ENCODE results near the gene USP47. TPM values are rescaled to one million over a fixed set of nuclear protein-coding genes. Genes with fewer than 3 reads are reported as not detected.

The USP47 gene
- total RNA-seq, 2 experiments from 2014 or later: 38.2 to 42.5 TPM

DNA sequence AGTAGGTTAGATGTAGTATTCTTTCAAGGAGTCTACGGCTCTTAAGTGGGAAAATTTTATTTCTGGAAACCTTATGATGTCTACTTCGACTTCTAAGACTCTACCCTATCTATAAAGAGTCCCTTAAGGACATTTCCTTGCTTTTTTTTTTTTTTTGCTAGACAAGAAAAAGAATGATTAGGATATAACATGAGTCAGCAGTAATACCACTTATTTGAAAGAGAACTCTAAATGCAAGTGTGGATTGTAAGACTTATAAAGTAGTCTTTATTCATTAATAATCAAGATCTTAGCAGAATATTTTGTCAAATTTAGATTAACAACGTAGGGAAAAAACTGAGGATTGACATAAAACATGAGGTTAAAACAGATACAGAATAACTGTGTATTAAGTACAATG is 95.7 kb downstream of the USP47 start:
- Mint-ChIP-seq H3K9me3 (no peaks in the 10 kb centered on the region), H3K27me3 (no peaks in the 10 kb centered on the region), H3K36me3 (ENCODE audit: low read depth) (peaks cover 51% of the 10 kb centered on the region), H3K4me3 (no peak overlapping the region), H3K27ac (no peak overlapping the region), H3K4me1 (no peaks in the 10 kb centered on the region)
- POLR2A ChIA-PET: no interaction called here
- DNase-seq: no peak
- CTCF ChIA-PET: no interaction called here

DNA sequence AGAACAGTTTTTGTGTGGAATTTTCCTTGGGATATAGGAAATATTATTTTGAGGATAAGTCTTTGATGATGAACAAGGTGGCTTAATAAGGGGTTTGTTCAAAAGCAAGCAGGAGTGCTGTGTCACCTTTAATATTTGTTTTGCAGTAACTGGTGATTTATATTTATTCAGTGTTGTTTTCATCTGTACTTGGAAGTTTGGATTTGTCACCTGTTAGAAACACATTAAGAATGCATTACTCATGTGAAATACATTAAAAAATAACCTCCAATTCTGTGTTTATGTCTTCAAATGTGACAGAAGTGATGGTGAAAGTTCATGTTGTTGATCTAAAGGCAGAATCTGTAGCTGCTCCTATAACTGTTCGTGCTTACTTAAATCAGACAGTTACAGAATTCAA is 96.2 kb downstream of the USP47 start:
- H3K4me1 Mint-ChIP-seq: no peaks in the 10 kb centered on the region
- peaks cover 51% of the 10 kb centered on the region for H3K36me3 Mint-ChIP-seq (ENCODE audit: low read depth)
- no peaks in the 10 kb centered on the region for H3K9me3 Mint-ChIP-seq
- no peak overlapping the region for H3K4me3 Mint-ChIP-seq
- no peak for DNase-seq
- ChIA-PET POLR2A (no interaction called here), CTCF (no interaction called here)
- no peak overlapping the region for H3K27ac Mint-ChIP-seq
- H3K27me3 Mint-ChIP-seq: no peaks in the 10 kb centered on the region

DNA sequence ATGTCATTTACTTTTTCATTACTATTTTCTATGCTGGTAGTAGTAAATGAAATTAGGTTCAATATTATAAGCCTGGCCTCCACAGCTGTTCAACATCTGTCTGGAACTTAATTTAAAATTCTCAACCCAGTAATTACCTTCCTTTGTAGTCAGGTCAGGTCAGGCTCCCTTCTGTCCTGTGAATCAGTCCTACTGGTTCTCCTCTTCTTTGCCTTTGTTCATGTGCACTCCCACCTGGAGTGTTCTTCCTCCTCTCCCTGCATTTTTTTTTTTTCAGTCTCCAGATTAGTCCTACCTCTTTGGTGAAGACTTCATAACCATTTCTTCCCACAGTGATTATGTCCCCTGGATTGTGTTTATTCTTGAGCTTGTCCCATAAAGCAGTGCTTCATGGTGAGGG is 98.8 kb downstream of the USP47 start:
- Mint-ChIP-seq H3K9me3 (no peaks in the 10 kb centered on the region), H3K4me3 (no peak overlapping the region), H3K27me3 (no peaks in the 10 kb centered on the region), H3K27ac (no peak overlapping the region), H3K36me3 (ENCODE audit: low read depth) (peaks cover 37% of the 10 kb centered on the region), H3K4me1 (no peaks in the 10 kb centered on the region)
- ChIA-PET POLR2A (no interaction called here), CTCF (interaction anchor here (0.6 to 0.7 kb wide), 2 partner anchors 22 to 92 kb away, joined by 3 read pairs; no protein-coding TSS in a partner anchor)
- DNase-seq: no peak

DNA sequence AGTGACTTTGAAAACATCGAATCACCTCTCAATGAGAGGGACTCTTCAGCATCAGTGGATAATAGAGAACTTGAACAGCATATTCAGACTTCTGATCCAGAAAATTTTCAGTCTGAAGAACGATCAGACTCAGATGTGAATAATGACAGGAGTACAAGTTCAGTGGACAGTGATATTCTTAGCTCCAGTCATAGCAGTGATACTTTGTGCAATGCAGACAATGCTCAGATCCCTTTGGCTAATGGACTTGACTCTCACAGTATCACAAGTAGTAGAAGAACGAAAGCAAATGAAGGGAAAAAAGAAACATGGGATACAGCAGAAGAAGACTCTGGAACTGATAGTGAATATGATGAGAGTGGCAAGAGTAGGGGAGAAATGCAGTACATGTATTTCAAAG is 100.9 kb downstream of the USP47 start:
- Mint-ChIP-seq H3K27me3 (no peaks in the 10 kb centered on the region), H3K4me1 (no peaks in the 10 kb centered on the region), H3K27ac (no peak overlapping the region), H3K9me3 (no peaks in the 10 kb centered on the region), H3K36me3 (ENCODE audit: low read depth) (peaks cover 28% of the 10 kb centered on the region), H3K4me3 (no peak overlapping the region)
- no peak for DNase-seq
- ChIA-PET POLR2A (no interaction called here), CTCF (interaction anchor here (0.6 kb wide), 1 partner anchor 15 kb away, joined by 5 read pairs; no protein-coding TSS in a partner anchor)

DNA sequence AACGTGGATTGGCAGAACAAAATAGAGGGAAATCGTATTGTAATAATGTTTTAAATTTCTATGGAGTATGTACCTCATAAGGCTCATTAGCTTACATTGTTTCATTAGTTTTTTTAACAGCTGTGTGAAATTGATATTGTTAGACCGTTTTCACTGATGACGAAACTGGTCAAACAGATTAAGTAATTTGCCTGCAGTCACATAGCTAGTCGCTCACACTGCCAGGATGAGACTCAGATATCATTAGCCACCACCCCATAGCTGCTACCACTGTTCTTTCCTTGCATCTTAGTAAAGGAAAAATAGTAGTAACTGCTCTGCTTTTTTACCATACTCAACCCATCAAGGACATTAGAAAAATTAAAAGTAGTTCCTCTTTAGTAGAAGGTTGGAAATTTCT is 102.7 kb downstream of the USP47 start:
- no peak overlapping the region for H3K4me3 Mint-ChIP-seq
- POLR2A ChIA-PET: interaction anchor here (0.7 kb wide), 1 partner anchor 124 kb away, joined by 3 read pairs; no protein-coding TSS in a partner anchor
- H3K9me3 Mint-ChIP-seq: no peaks in the 10 kb centered on the region
- H3K4me1 Mint-ChIP-seq: no peaks in the 10 kb centered on the region
- peaks cover 20% of the 10 kb centered on the region for H3K36me3 Mint-ChIP-seq (ENCODE audit: low read depth)
- DNase-seq: no peak
- CTCF ChIA-PET: interaction anchor here (0.6 kb wide), 1 partner anchor 126 kb away, joined by 3 read pairs; no protein-coding TSS in a partner anchor
- no peak overlapping the region for H3K27ac Mint-ChIP-seq
- H3K27me3 Mint-ChIP-seq: no peaks in the 10 kb centered on the region

DNA sequence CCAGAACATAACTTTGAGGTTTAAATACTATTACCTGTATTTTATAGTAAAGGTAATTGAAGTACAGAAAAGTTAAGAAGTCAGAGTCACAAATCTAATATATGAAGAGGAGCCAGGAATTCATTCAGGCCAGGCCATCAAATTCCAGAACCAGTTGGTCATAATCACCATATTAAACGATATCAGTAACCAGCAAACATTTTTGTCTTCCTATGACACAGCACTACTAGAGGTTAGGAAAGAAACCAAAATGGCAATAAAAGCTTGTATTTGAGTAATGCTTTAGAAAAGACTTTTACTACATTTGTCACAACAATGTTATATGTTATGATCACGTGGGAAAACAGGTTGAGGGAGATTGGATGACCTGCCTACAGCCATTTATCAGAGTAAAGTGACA is 104.4 kb downstream of the USP47 start:
- ChIA-PET CTCF (no interaction called here), POLR2A (no interaction called here)
- Mint-ChIP-seq H3K36me3 (ENCODE audit: low read depth) (peaks cover 27% of the 10 kb centered on the region), H3K27me3 (no peaks in the 10 kb centered on the region), H3K4me3 (no peak overlapping the region), H3K27ac (no peak overlapping the region), H3K9me3 (no peaks in the 10 kb centered on the region), H3K4me1 (no peaks in the 10 kb centered on the region)
- DNase-seq: no peak

DNA sequence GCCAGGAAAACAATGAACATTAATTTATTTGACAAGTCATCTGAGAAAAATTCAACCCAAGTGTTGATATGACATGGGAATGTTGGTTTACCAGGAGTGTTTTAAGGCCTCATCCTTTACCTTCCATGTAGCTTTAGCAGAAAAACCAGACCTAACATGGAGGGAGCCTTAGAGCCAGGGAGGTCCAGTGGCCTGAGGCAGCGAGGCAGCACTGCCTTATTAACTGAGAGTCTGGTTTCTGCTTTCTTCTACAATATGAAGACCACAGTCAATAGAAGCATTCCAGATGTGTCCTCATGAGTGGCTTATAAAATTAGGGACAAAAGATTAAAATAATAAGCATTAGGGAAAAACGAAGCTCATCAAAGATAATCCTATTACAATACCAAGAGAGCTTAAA is 105.1 kb downstream of the USP47 start:
- ChIA-PET POLR2A (no interaction called here), CTCF (interaction anchor here (0.9 to 1.3 kb wide), 4 partner anchors 10 to 83 kb away, joined by 3 read pairs; no protein-coding TSS in a partner anchor)
- H3K27ac Mint-ChIP-seq: no peak overlapping the region
- H3K4me1 Mint-ChIP-seq: no peaks in the 10 kb centered on the region
- DNase-seq: no peak
- no peaks in the 10 kb centered on the region for H3K27me3 Mint-ChIP-seq
- H3K36me3 Mint-ChIP-seq (ENCODE audit: low read depth): peaks cover 29% of the 10 kb centered on the region
- no peak overlapping the region for H3K4me3 Mint-ChIP-seq
- H3K9me3 Mint-ChIP-seq: no peaks in the 10 kb centered on the region

DNA sequence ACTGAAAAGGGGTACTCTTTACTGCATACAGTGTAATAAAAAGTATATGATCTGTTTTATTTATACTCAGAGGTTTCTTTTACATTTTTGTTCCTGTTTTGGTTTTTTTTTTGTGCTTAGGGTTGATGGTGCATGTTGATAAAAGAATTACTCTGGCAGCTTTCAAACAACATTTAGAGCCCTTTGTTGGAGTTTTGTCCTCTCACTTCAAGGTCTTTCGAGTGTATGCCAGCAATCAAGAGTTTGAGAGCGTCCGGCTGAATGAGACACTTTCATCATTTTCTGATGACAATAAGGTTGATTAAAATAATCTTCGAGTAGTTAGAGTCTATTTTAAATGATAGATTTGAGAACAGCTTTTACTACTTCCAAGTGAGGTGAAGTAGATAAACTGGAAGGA is 106.1 kb downstream of the USP47 start:
- H3K27ac Mint-ChIP-seq: no peak overlapping the region
- POLR2A ChIA-PET: no interaction called here
- CTCF ChIA-PET: interaction anchor here (1.1 to 1.3 kb wide), 3 partner anchors 9 to 16 kb away, joined by 3 read pairs; no protein-coding TSS in a partner anchor
- peaks cover 35% of the 10 kb centered on the region for H3K36me3 Mint-ChIP-seq (ENCODE audit: low read depth)
- DNase-seq: no peak
- H3K9me3 Mint-ChIP-seq: no peaks in the 10 kb centered on the region
- no peaks in the 10 kb centered on the region for H3K4me1 Mint-ChIP-seq
- no peak overlapping the region for H3K4me3 Mint-ChIP-seq
- H3K27me3 Mint-ChIP-seq: no peaks in the 10 kb centered on the region

DNA sequence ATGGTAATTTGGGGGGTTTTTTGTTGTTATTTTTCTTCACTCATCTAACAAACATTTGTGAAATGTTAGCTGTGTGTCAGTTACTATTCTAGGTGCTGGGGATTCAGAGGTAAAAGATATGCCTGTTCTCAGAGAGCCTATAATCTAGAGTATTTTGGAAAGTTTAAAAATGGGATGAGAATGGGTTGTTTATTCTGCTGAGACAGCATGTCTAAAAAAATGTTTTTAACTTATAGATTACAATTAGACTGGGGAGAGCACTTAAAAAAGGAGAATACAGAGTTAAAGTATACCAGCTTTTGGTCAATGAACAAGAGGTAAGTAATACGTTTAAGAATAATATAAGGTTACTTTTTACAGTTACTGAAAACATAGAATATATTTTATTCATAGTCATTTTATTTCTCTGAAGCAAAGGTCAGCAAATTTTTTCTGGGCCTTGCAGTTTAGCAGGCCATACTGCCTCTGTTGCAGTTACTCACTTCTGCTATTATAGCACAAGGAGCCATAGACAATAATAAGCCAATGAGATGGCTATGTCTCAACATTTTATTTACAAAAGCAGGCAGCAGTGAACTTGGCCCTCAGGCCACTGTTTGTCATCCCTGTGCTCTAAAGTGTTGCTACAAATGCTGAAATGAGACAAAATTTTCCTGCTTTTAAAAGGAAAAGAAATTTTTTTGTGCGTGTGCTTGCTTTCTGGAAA is 106.6 kb downstream of the USP47 start:
- Mint-ChIP-seq H3K27me3 (no peaks in the 10 kb centered on the region), H3K4me3 (no peak overlapping the region), H3K36me3 (ENCODE audit: low read depth) (peaks cover 37% of the 10 kb centered on the region), H3K27ac (no peak overlapping the region), H3K9me3 (no peaks in the 10 kb centered on the region), H3K4me1 (no peaks in the 10 kb centered on the region)
- no peak for DNase-seq
- ChIA-PET CTCF (interaction anchor here (1.1 to 1.3 kb wide), 2 partner anchors 8 to 10 kb away, joined by 3 read pairs; no protein-coding TSS in a partner anchor), POLR2A (no interaction called here)

DNA sequence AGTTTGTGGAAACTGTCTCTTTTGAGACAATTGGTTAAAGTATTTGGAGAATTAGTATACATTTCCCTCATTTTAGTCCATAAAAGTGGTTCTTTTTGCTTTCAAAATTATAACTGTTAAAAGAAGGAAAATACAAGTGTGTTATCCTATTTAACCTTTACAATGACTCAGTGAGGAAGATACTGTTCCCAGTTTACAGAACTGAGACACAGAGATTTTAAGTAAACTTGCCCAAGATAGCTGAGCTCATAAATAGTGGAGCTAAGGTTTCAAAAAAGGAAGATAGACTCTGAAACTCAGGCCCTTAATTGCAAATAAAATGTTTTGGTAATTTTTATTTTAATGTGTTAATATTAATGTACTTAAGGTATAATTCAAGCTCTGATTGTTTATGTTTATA is 107.7 kb downstream of the USP47 start:
- POLR2A ChIA-PET: no interaction called here
- no peaks in the 10 kb centered on the region for H3K27me3 Mint-ChIP-seq
- no peak overlapping the region for H3K4me3 Mint-ChIP-seq
- H3K27ac Mint-ChIP-seq: no peak overlapping the region
- DNase-seq: no peak
- peaks cover 42% of the 10 kb centered on the region for H3K36me3 Mint-ChIP-seq (ENCODE audit: low read depth)
- H3K9me3 Mint-ChIP-seq: no peaks in the 10 kb centered on the region
- CTCF ChIA-PET: no interaction called here
- H3K4me1 Mint-ChIP-seq: no peaks in the 10 kb centered on the region

DNA sequence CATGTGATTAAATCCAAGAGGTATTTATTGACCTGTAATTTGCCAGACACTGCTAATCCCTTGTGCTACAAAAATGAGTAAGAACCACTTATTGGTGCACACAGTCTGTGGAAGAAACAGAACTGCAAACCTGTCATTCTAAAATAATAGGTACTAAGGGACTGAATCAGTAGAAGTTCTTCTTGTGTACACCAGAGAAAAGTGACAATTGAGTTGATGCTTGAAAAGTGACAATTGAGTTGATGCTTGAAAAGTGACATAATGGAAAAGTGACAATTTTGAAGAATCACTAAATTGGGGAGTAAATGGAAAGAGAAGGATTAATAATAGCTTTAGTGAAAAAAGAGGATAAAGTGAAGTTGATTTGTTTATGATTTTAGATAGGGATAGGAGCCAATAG is 110.3 kb downstream of the USP47 start:
- peaks cover 62% of the 10 kb centered on the region for H3K36me3 Mint-ChIP-seq (ENCODE audit: low read depth)
- H3K27ac Mint-ChIP-seq: no peak overlapping the region
- ChIA-PET CTCF (interaction anchor here (1.0 kb wide), 1 partner anchor 8 kb away, joined by 3 read pairs; no protein-coding TSS in a partner anchor), POLR2A (interaction anchor here (0.6 kb wide), 1 partner anchor 88 kb away, joined by 3 read pairs; no protein-coding TSS in a partner anchor)
- H3K4me1 Mint-ChIP-seq: no peaks in the 10 kb centered on the region
- H3K4me3 Mint-ChIP-seq: no peak overlapping the region
- no peaks in the 10 kb centered on the region for H3K9me3 Mint-ChIP-seq
- no peaks in the 10 kb centered on the region for H3K27me3 Mint-ChIP-seq
- no peak for DNase-seq

DNA sequence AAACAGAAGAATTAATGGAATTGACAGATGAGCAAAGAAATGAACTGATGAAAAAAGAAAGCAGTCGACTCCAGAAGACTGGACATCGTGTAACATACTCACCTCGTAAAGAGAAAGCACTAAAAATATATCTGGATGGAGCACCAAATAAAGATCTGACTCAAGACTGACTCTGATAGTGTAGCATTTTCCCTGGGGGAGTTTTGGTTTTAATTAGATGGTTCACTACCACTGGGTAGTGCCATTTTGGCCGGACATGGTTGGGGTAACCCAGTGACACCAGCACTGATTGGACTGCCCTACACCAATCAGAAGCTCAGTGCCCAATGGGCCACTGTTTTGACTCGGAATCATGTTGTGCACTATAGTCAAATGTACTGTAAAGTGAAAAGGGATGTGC is 114.2 kb downstream of the USP47 start:
- DNase-seq: no peak
- Mint-ChIP-seq H3K27ac (no peak overlapping the region), H3K27me3 (no peaks in the 10 kb centered on the region), H3K4me1 (peaks cover 26% of the 10 kb centered on the region), H3K4me3 (no peak overlapping the region), H3K36me3 (ENCODE audit: low read depth) (peaks cover 55% of the 10 kb centered on the region), H3K9me3 (no peaks in the 10 kb centered on the region)
- CTCF ChIA-PET: interaction anchor here (0.7 to 2.2 kb wide), 4 partner anchors 8 to 507 kb away, joined by 3 to 6 read pairs (median 3); no protein-coding TSS in a partner anchor
- POLR2A ChIA-PET: no interaction called here

DNA sequence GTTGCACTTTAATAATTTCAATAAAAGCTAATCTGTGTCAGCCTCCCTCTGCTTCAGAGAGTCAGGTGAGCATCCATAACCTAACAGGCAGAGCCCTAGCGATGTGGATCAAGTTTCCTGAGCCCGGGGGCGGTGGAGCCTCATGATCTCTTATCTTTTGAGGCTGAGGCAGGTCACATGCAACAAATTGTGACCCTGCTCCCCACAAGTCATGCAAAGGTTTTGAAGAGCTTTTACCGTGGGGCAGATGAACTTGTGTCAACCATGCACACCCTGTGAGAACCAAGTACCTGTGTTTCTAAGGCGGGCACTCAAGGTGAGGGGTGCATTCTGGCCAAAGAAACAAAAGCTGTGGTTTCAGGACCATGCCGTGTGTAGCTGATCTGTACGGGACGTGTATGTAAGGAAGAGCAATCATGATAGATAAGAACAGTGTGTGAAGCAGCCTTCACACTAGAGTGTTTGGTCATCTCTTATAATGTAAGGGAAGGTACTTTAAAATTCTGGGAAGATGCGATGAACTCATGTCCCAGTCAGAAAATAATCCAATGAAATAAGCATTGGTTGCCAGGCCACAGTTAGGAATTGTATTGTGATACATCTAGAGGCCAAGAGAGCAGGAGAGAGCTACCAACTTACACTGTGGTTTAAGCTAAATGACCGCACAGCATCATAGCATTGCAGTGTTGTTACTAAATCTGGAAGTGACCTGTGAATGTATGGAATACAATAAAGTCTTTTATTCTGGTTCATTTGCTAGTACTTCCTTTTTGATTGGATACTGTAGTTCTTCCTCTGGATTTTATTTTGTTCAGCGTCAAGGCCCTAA is 116.8 kb downstream of the USP47 start:
- CTCF ChIA-PET: interaction anchor here (1.3 to 1.5 kb wide), 2 partner anchors 9 to 11 kb away, joined by 3 to 4 read pairs; no protein-coding TSS in a partner anchor
- peaks cover 42% of the 10 kb centered on the region for H3K4me1 Mint-ChIP-seq
- H3K9me3 Mint-ChIP-seq: peaks cover 3% of the 10 kb centered on the region
- no peak for DNase-seq
- POLR2A ChIA-PET: no interaction called here
- peaks cover 40% of the 10 kb centered on the region for H3K36me3 Mint-ChIP-seq (ENCODE audit: low read depth)
- peaks cover 2% of the 10 kb centered on the region for H3K27me3 Mint-ChIP-seq
- H3K4me3 Mint-ChIP-seq: no peak overlapping the region
- no peak overlapping the region for H3K27ac Mint-ChIP-seq

Measured in activated CD4-positive, alpha-beta T cell treated with anti-CD3 and anti-CD28 coated beads, Interleukin-2, amount 10 ng/mL, durations not matched to agents 7 days and 5 days (primary cell).